Activated gamma-delta T cell treated with anti-CD3 and anti-CD28 coated beads, Interleukin-2, amount 50 U/mL, for 16 hours (primary cell): ENCODE results near the gene MTARC2.
A peak's percentile ranks its signal among the peaks of the same experiment; 100 is the strongest.

Experiments used
- DNase-seq: peaks from one replicate; pipeline ENCODE4 v3.0.0-alpha.2; 2020; ENCODE audit warnings: low read depth

The MTARC2 gene

GRCh38 chr1:220770245-220770913 is 22.3 kb downstream of the MTARC2 start:
- DNase-seq: no peak

DNA sequence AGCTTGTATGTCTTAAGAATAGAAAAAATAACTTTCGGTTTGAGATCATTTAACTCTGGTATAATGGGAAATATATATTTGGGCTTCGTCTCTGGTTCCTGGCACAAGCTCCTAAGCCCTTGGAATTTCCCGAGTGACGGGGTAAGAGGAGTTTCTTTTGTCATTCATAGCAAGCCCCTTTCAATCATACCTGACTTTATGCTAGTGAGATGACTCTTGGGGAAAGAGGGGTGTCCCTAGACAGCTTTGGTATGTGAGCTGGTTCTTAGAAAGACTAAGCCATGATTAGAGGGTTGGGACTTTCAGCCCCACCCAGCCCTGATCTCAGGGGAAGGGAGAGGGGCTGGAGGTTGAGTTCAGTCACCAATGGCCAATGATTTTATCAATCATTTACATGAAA is 24.7 kb downstream of the MTARC2 start:
- DNase-seq: no peak

DNA sequence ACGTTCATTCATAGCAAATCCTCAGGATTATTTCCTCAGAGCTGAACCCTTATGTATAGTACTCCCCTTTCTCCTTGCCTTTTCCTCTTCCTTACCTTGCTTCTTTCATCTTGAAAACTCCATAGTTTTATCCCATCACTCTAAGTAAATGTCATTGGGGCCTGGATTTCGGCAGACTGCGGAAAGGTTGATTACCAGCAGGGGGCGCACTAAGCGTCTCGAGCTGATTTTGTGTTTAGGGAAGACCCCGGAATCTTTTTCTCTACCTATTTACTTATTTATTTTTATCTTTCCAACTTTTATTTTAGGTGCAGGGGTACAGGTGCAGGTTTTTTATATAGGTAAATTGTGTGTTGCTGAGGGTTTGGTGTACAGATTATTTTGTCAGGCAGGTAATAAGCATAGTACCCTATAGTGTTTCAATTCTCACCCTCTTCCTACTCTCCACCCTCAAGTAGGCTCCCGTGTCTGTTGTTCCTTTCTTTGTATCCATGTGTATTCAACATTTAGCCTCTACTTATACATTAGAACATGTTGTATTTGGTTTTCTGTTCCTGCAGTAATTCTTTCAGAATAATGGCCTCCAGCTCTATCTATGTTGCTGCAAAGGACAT is 27.2 kb downstream of the MTARC2 start:
- no peak for DNase-seq

GRCh38 chr1:220776254-220776653 is 28.1 kb downstream of the MTARC2 start:
- no peak for DNase-seq

GRCh38 chr1:220776720-220777326 is 28.7 kb downstream of the MTARC2 start:
- peak; percentile 6 for DNase-seq

DNA sequence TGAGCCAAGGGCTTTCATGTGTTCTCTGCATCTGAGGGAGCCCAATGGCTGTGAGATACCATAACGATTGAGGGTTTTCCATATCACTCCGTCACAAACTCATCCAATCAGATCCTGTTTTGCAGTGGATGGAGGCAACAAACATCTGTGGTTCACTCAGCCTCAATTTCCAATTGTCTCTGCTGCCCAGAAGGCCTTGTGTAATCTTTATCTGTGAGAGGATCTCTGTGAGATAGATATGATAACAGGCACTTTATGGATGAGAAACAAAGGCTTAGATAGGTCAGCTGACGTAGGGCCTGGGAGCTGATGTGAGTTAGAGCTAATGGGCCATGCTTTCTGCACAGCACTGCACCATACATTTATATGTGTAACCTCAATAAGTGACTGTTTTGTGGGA is 35.3 kb downstream of the MTARC2 start:
- no peak for DNase-seq

GRCh38 chr1:220784751-220785150 is 36.6 kb downstream of the MTARC2 start:
- DNase-seq: no peak

GRCh38 chr1:220785166-220786056 is 37.3 kb downstream of the MTARC2 start:
- no peak for DNase-seq

DNA sequence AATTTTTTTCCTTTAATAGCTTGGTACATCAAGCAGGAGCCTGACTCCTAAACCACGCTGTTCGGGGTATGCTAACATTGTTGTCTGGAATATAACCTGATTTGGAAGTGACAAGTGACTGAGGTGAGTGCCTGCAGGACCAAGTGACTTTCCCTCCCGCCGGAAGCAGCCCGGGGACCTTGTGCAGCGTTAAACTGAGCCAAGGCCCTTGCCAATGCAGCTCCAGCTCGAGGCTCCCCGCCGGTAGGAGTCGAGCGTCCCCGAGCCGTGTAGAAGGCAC is 37.9 kb downstream of the MTARC2 start:
- no peak for DNase-seq

- no peak for DNase-seq
Measured at GRCh38 chr1:220786337-220787068, 38.4 kb downstream of the MTARC2 start, which contains the start of gene MTARC1. Gene MTARC1, plus strand, starts transcription at chr1:220786913. Its CDS starts 32 bp downstream, at chr1:220786945.

- DNase-seq: no peak
Measured at GRCh38 chr1:220787069-220787619, 39.0 kb downstream of the MTARC2 start.

- no peak for DNase-seq
Measured at GRCh38 chr1:220788900-220789299, 40.8 kb downstream of the MTARC2 start.

DNA sequence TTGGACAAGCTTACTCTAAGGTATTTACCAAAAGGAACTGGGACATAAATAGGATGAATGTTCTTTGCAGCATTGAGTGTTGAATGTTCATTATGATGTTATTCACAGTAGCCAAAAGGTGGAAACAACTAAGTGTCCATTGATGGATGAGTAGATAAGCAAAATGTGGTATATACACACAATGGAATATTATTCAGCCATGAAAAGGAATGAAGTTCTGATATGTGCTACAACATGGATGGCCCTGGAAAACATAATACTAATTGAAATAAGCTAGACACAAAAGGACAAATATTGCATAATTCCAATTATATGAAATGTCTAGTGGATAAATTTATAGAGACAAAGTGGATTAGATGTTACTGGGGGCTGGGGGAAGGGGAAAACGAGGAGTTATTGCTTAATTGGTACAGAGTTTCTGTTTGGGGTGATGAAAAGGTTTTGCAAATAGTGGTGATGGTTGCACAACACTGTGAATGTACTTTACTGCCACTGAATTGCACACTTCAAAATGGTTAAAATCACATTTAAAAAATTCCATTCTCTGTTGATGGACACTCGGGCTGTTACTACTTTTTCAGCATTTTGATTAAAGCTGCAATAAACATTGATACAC is 41.5 kb downstream of the MTARC2 start:
- DNase-seq: no peak

DNA sequence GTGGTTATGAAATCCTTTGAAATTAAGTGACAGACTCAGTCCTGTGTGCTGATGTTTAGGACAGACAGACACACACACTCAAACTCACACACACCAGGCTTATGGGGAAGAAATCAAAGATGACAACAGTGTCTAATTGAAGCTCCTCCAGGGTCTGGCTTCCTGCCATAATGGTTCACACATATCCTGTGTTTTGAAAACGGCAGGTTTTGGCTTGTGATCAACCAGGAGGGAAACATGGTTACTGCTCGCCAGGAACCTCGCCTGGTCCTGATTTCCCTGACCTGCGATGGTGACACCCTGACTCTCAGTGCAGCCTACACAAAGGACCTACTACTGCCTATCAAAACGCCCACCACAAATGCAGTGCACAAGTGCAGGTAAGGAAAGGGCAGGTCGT is 43.2 kb downstream of the MTARC2 start:
- no peak for DNase-seq

DNA sequence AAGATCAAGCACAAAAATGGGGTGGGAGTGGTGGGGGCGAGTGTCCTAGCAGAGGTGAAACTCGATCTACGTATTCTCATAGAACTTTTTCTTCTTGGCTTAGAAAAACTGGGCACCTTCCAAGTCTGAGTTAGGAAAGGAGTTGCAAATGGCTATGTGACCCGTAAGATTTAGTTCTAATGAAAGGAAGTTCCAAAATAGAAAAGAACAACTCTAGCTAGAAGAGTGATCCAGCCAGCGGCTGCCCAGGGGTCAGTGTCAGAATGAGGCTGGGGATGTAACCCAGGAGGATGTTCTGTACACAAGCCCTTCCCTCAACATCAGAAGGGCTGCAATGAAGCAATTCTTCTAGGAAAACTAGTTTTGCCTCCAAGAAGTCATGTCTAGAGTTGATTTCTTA is 43.8 kb downstream of the MTARC2 start:
- no peak for DNase-seq

DNA sequence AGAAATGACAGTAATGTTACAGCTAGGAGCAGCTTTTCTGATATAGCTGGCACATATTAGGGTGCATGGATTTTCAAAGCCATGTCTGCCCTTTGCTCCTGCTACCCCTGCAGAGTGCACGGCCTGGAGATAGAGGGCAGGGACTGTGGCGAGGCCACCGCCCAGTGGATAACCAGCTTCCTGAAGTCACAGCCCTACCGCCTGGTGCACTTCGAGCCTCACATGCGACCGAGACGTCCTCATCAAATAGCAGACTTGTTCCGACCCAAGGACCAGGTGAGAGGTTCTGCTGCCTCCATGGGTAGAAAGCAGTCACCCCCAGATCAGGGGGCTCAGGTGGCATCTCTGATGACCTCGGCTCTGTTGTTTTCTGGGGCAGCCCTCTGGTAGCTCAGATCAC is 48.4 kb downstream of the MTARC2 start:
- no peak for DNase-seq

GRCh38 chr1:220797044-220797443 is 48.9 kb downstream of the MTARC2 start:
- no peak for DNase-seq

GRCh38 chr1:220797553-220797952 is 49.4 kb downstream of the MTARC2 start:
- DNase-seq: no peak

DNA sequence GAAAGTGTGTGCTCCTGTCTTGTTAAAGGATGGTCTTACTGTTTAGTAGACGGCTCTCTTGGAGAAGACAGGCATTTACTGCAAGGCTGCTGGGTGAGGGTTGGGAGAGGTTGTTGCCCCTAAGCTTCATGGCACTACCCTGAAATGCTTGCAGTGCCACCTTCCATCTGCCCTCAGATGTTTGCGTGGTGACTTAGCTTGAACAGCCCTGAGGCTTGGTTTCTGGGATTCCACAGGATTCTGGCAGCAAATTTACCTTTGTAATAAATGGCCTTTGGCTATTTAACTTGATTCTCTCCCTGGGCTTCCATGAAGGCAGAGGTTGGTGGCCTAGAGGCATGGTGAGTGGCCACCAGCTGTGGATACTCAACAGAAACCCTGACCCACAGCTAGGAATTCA is 50.2 kb downstream of the MTARC2 start:
- DNase-seq: no peak

DNA sequence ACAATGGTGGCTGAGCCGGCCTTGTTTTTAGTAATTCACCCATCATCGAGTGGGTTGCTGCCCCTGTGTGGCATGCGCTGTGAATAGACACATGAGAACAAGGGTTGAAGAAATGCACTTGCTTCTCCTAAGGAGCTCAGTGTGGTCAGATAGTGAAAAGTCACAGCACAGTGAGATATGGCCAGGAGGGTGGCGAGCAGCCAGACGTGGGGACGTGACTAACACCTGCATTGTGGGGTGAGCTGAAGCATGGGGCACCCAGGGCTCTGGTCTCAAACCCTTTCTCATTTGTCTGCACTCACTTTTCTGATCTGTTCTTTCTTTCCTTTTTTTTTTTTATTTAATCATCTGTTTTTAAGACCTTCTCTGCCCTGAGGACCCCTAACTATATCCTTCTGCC is 52.1 kb downstream of the MTARC2 start:
- no peak for DNase-seq
